Measurements from ENCODE around the gene COG3. TPM values are rescaled to one million over a fixed set of nuclear protein-coding genes. Genes with fewer than 3 reads are reported as not detected.

The COG3 gene
- total RNA-seq, 4 donors from 2014 or later, result 10.4 to 20.3 (median 17.8) TPM

DNA sequence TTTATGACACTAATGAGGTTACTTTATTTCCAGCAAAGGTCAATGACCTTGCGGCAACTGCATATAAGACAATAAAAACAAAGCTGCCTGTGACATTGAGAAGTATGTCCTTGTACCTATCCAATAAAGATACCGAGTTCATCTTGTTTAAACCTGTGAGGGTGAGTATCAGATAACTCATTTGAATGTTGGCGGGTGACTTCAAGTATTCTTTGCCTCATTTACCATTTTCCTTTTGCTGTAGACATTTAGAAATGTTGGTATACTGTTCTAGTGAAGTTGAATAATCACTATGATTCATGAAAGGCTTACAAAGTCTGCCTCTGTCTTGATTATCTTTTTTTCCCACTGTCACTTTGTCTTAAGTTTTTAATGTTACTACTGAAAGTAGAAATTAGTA lies 65.0 kb downstream of the COG3 start:
- Histone ChIP-seq H3K4me3 (no peak overlapping the region), H3K27me3 (no peaks in the 10 kb centered on the region), H3K4me1 (no peaks in the 10 kb centered on the region), H3K27ac (no peak overlapping the region), H3K36me3 (peaks cover 0 to 69% of the 10 kb centered on the region in 2 donors), H3K9me3 (no peaks in the 10 kb centered on the region)
- ATAC-seq (no peak), DNase-seq (no peak)
- intact Hi-C loops (cut with DNase I; ENCODE audit: low total_unique reads), result no loop called here
- TF ChIP-seq POLR2A (IDR thresholded peaks at IDR 0.05), result no peak
- TF ChIP-seq, protein P1, sequence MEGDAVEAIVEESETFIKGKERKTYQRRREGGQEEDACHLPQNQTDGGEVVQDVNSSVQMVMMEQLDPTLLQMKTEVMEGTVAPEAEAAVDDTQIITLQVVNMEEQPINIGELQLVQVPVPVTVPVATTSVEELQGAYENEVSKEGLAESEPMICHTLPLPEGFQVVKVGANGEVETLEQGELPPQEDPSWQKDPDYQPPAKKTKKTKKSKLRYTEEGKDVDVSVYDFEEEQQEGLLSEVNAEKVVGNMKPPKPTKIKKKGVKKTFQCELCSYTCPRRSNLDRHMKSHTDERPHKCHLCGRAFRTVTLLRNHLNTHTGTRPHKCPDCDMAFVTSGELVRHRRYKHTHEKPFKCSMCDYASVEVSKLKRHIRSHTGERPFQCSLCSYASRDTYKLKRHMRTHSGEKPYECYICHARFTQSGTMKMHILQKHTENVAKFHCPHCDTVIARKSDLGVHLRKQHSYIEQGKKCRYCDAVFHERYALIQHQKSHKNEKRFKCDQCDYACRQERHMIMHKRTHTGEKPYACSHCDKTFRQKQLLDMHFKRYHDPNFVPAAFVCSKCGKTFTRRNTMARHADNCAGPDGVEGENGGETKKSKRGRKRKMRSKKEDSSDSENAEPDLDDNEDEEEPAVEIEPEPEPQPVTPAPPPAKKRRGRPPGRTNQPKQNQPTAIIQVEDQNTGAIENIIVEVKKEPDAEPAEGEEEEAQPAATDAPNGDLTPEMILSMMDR (IDR thresholded peaks at IDR 0.05 in 4 of 5, conservative IDR thresholded peaks at IDR 0.05 in 1 of 5), result no peak
- in situ Hi-C loops (cut with MboI; ENCODE audit: low sequenced_read_pairs in 4 of 4), result no loop called here

- H3K9me3 ChIP-seq, result no peaks in the 10 kb centered on the region
- no peaks in the 10 kb centered on the region for H3K27me3 ChIP-seq
- TF ChIP-seq, protein P1 (IDR thresholded peaks at IDR 0.05 in 4 of 5, conservative IDR thresholded peaks at IDR 0.05 in 1 of 5), result no peak
- TF ChIP-seq POLR2A (IDR thresholded peaks at IDR 0.05), result no peak
- no peak for ATAC-seq
- in situ Hi-C loops (cut with MboI; ENCODE audit: low sequenced_read_pairs in 4 of 4) (no loop called here), intact Hi-C loops (cut with DNase I; ENCODE audit: low total_unique reads) (no loop called here)
- no peaks in the 10 kb centered on the region for H3K4me1 ChIP-seq
- H3K36me3 ChIP-seq, result peaks cover 3 to 59% of the 10 kb centered on the region in 2 donors
- H3K4me3 ChIP-seq, result no peak overlapping the region
- DNase-seq, result no peak
- no peak overlapping the region for H3K27ac ChIP-seq
These were observed 69.9 kb downstream of the COG3 start for GRCh38 chr13:45534604-45535003.

- H3K4me3 ChIP-seq, result no peak overlapping the region
- H3K9me3 ChIP-seq, result no peaks in the 10 kb centered on the region
- intact Hi-C loops (cut with DNase I; ENCODE audit: low total_unique reads), result no loop called here
- ATAC-seq (no peak), DNase-seq (no peak)
- peaks cover 3 to 43% of the 10 kb centered on the region in 2 donors for H3K36me3 ChIP-seq
- TF ChIP-seq, protein P1 (IDR thresholded peaks at IDR 0.05 in 4 of 5, conservative IDR thresholded peaks at IDR 0.05 in 1 of 5), result no peak
- no peak for TF ChIP-seq POLR2A (IDR thresholded peaks at IDR 0.05)
- in situ Hi-C loops (cut with MboI; ENCODE audit: low sequenced_read_pairs in 4 of 4), result no loop called here
- no peaks in the 10 kb centered on the region for H3K4me1 ChIP-seq
- no peaks in the 10 kb centered on the region for H3K27me3 ChIP-seq
- no peak overlapping the region for H3K27ac ChIP-seq
These were observed 71.5 kb downstream of the COG3 start for GRCh38 chr13:45536224-45536623.

DNA sequence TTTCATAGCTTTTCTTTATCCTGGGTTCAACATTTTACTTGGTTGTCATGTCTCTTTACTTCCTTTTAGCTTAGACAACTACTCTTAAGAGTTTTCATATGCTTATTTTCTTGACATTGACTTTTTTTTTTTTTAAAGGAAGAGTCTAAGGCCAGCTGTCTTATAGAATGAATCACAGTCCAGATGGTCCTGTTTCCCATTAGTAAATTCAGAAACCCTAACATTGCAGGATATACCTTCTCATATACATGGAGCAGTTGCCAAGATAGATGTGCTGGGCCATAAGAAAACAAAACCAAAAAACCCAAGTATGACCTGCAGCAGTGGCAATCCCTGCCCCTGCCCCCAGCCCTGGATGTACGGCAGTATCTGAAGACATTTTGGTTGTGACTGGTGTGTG lies 72.8 kb downstream of the COG3 start:
- in situ Hi-C loops (cut with MboI; ENCODE audit: low sequenced_read_pairs in 4 of 4) (no loop called here), intact Hi-C loops (cut with DNase I; ENCODE audit: low total_unique reads) (no loop called here)
- H3K36me3 ChIP-seq, result peaks cover 3 to 32% of the 10 kb centered on the region in 2 donors
- TF ChIP-seq, protein P1 (IDR thresholded peaks at IDR 0.05 in 4 of 5, conservative IDR thresholded peaks at IDR 0.05 in 1 of 5), result no peak
- TF ChIP-seq POLR2A (IDR thresholded peaks at IDR 0.05), result no peak
- H3K27ac ChIP-seq, result no peak overlapping the region
- no peak overlapping the region for H3K4me3 ChIP-seq
- H3K27me3 ChIP-seq, result no peaks in the 10 kb centered on the region
- H3K4me1 ChIP-seq, result no peaks in the 10 kb centered on the region
- no peak for ATAC-seq
- no peaks in the 10 kb centered on the region for H3K9me3 ChIP-seq
- no peak for DNase-seq

DNA sequence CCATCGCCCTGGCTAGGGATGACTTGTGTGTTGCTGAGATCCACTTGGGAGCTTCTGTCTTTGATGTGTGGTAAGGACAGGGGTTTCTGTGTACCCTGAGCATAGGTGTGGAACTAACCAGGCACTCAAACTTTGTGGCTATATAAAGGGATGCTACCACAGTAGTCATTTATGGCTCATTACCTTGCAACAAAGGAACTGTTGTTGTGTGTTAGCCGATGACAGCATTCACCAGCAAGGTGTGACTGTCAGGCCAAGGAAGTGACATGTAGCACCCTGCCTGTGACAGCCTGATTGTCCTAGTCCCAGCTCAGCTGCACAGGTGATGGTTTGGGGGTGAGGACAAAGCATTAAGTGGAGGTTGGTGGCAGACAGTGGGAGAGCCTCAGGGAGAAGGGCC lies 73.6 kb downstream of the COG3 start:
- intact Hi-C loops (cut with DNase I; ENCODE audit: low total_unique reads) (no loop called here), in situ Hi-C loops (cut with MboI; ENCODE audit: low sequenced_read_pairs in 4 of 4) (no loop called here)
- no peak for ATAC-seq
- no peaks in the 10 kb centered on the region for H3K27me3 ChIP-seq
- TF ChIP-seq POLR2A (IDR thresholded peaks at IDR 0.05), result no peak
- TF ChIP-seq, protein P1 (IDR thresholded peaks at IDR 0.05 in 4 of 5, conservative IDR thresholded peaks at IDR 0.05 in 1 of 5), result no peak
- H3K9me3 ChIP-seq, result no peaks in the 10 kb centered on the region
- no peaks in the 10 kb centered on the region for H3K4me1 ChIP-seq
- peaks cover 3 to 27% of the 10 kb centered on the region in 2 donors for H3K36me3 ChIP-seq
- no peak overlapping the region for H3K27ac ChIP-seq
- no peak for DNase-seq
- no peak overlapping the region for H3K4me3 ChIP-seq

Measured in gastrocnemius medialis (tissue), 4 donors.